Caco-2 (cell line): ENCODE data around the gene FXYD5. TPM values are rescaled to one million over a fixed set of nuclear protein-coding genes. Genes with fewer than 3 reads are reported as not detected.
A peak's percentile ranks its signal among the peaks of the same experiment; 100 is the strongest.

ENCODE experiments used
- Bru-seq: library from RNA; stranded (reverse); fragments of 400-500 nt; gene quantifications from one replicate; lab custom pipeline; 2021; lab: Mats Ljungman, UMichigan
- BruChase-seq, 2 experiments: library from RNA; stranded (reverse); fragments of 400-500 nt; gene quantifications; one replicate each; lab custom pipeline; 2021; lab: Mats Ljungman, UMichigan
- BruUV-seq: library from RNA; stranded (reverse); fragments of 400-500 nt; replicated peaks from 2 replicates; lab custom pipeline; 2021; lab: Mats Ljungman, UMichigan
- CTCF ChIA-PET: fragments of 300-600 bp; sonication (Branson Sonifier 250); formaldehyde crosslinking; loops from one replicate; lab custom pipeline; 2022; ENCODE audit warnings: antibody characterized with exemption; lab: Charles Lee
- POLR2A ChIA-PET: fragments of 300-600 bp; sonication (Branson Sonifier 250); formaldehyde crosslinking; loops from one replicate; lab custom pipeline; 2022; ENCODE audit warnings: antibody characterized with exemption; lab: Charles Lee
- DNase-seq, 2 experiments: peaks; one replicate each; pipeline versions ENCODE4 v3.0.0 to v3.0.0-alpha.2; 2020 to 2022
- H3K27me3 ChIP-seq: replicated peaks from 2 replicates; pipeline ENCODE4 v1.6.0; 2011; ENCODE audit warnings: low read length; ENCODE audit not compliant: control insufficient read depth, insufficient read depth
- H3K36me3 ChIP-seq: 2 replicates; pipeline ENCODE4 v1.5.1; 2011; ENCODE audit warnings: low read length; ENCODE audit not compliant: control insufficient read depth, insufficient read depth
- H3K4me1 ChIP-seq: fragments of 250-450 bp; sonication (Bioruptor Pico); 2 replicates; pipeline ENCODE4 v1.5.1; 2020; ENCODE audit warnings: mild to moderate bottlenecking
- H3K4me3 ChIP-seq: 2 replicates; pipeline ENCODE4 v1.5.1; 2011; ENCODE audit warnings: low read depth, mild to moderate bottlenecking, control low read depth, low read length
- H3K9me3 ChIP-seq: fragments of 250-450 bp; sonication (Bioruptor Pico); 2 replicates; pipeline ENCODE4 v1.5.1; 2020; ENCODE audit warnings: mild to moderate bottlenecking, moderate library complexity
- H3K27ac Mint-ChIP-seq: one replicate; pipeline ENCODE4 v1.8.0; 2022; ENCODE audit warnings: mixed read lengths; ENCODE audit not compliant: unreplicated experiment
- H3K27me3 Mint-ChIP-seq: one replicate; pipeline ENCODE4 v1.8.0; 2022; ENCODE audit warnings: mixed read lengths; ENCODE audit not compliant: insufficient read depth, unreplicated experiment
- H3K36me3 Mint-ChIP-seq: one replicate; pipeline ENCODE4 v1.8.0; 2022; ENCODE audit warnings: mild to moderate bottlenecking, mixed read lengths; ENCODE audit not compliant: insufficient read depth, unreplicated experiment
- H3K4me1 Mint-ChIP-seq: one replicate; pipeline ENCODE4 v1.8.0; 2022; ENCODE audit warnings: low read depth, mixed read lengths; ENCODE audit not compliant: unreplicated experiment
- H3K4me3 Mint-ChIP-seq: one replicate; pipeline ENCODE4 v1.8.0; 2022; ENCODE audit warnings: mild to moderate bottlenecking, moderate library complexity, mixed read lengths; ENCODE audit not compliant: unreplicated experiment
- H3K9me3 Mint-ChIP-seq: one replicate; pipeline ENCODE4 v1.8.0; 2022; ENCODE audit warnings: mixed read lengths; ENCODE audit not compliant: unreplicated experiment
- intact Hi-C: fragments of 100-400 bp; cut with micrococcal nuclease; formaldehyde crosslinking; loops from one replicate; pipeline ENCODE4 v1.10.0; 2022; ENCODE audit not compliant: unreplicated experiment
- long read RNA-seq: library from polyadenylated mRNA; stranded (forward); transcript quantifications from one replicate; pipeline ENCODE4 v2.0.0, GENCODE V29; 2022
- total RNA-seq: library from RNA; stranded (reverse); gene quantifications from 2 replicates; pipeline ENCODE4 v1.2.3, GENCODE V29; 2022
- TF ChIP-seq, protein P1 (sequence below), 2 experiments: fragments of 200-600 bp in 1 of 2; IDR thresholded peaks; 1 replicate in 1 of 2; 2 replicates in 1 of 2; pipeline versions ENCODE4 v1.5.1 to v1.8.0; 2011 to 2022; ENCODE audit warnings: antibody characterized with exemption in 1 of 2, control low read depth in 1 of 2, inconsistent platforms in 1 of 2, low read depth in 1 of 2, low read length in 1 of 2, mild to moderate bottlenecking in 1 of 2, moderate library complexity in 1 of 2; ENCODE audit not compliant: insufficient read depth in 1 of 2, severe bottlenecking in 1 of 2, unreplicated experiment in 1 of 2

FXYD5 gene, protein sequence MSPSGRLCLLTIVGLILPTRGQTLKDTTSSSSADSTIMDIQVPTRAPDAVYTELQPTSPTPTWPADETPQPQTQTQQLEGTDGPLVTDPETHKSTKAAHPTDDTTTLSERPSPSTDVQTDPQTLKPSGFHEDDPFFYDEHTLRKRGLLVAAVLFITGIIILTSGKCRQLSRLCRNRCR
- total RNA-seq (20.2 and 20.4 TPM in 2 replicates), Bru-seq, nascent RNA (percentile 38 among the genes with signal in this experiment), BruChase-seq, experiment 1, labeled RNA remaining after a 2-hour chase (percentile 43 among the genes with signal in this experiment), BruChase-seq, experiment 2, labeled RNA remaining after a 6-hour chase (percentile 41 among the genes with signal in this experiment)
- long read RNA-seq, transcript FXYD5-204 (9 exons, 872 nt): major isoform, 10 of 13 reads
- long read RNA-seq, partial matches to known transcripts: 1 of 13 reads
- long read RNA-seq, other reads (novel, unspliced or antisense): 0 of 13 reads

GRCh38 chr19:35154525-35155406 is at the start of gene FXYD5:
Gene FXYD5 (plus strand): TSS chr19:35154735. CDS start chr19:35155551, 816 bp downstream.
- peak; percentile 47 to 67 for DNase-seq
- Mint-ChIP-seq H3K27ac (peak within 1 kb of the TSS; percentile 78), H3K9me3 (no peaks in the 10 kb centered on the region), H3K36me3 (peaks cover 7% of the 10 kb centered on the region), H3K27me3 (peaks cover 21% of the 10 kb centered on the region), H3K4me1 (peaks cover 13% of the 10 kb centered on the region), H3K4me3 (peak within 1 kb of the TSS; percentile 96)
- TF ChIP-seq, protein P1, sequence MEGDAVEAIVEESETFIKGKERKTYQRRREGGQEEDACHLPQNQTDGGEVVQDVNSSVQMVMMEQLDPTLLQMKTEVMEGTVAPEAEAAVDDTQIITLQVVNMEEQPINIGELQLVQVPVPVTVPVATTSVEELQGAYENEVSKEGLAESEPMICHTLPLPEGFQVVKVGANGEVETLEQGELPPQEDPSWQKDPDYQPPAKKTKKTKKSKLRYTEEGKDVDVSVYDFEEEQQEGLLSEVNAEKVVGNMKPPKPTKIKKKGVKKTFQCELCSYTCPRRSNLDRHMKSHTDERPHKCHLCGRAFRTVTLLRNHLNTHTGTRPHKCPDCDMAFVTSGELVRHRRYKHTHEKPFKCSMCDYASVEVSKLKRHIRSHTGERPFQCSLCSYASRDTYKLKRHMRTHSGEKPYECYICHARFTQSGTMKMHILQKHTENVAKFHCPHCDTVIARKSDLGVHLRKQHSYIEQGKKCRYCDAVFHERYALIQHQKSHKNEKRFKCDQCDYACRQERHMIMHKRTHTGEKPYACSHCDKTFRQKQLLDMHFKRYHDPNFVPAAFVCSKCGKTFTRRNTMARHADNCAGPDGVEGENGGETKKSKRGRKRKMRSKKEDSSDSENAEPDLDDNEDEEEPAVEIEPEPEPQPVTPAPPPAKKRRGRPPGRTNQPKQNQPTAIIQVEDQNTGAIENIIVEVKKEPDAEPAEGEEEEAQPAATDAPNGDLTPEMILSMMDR (IDR thresholded peaks at IDR 0.05; ENCODE audit: insufficient read depth in 1 of 2, low read depth in 1 of 2, low read length in 1 of 2, severe bottlenecking in 1 of 2, unreplicated experiment in 1 of 2): no peak
- ChIA-PET CTCF (interaction anchor here (0.6 to 1.8 kb wide), 7 partner anchors 13 to 302 kb away, joined by 4 to 10 read pairs (median 6); no protein-coding TSS in a partner anchor), POLR2A (interaction anchor here (0.5 kb wide), 1 partner anchor 113 kb away, joined by 4 read pairs; no protein-coding TSS in a partner anchor)
- Histone ChIP-seq H3K9me3 (no peaks in the 10 kb centered on the region), H3K4me1 (peaks cover 11% of the 10 kb centered on the region; the same call in 1 of the 2 replicates), H3K27me3 (no peaks in the 10 kb centered on the region), H3K4me3 (peak within 1 kb of the TSS; percentile 66), H3K36me3 (no peaks in the 10 kb centered on the region)
- no TSS peak for BruUV-seq
- intact Hi-C loops: no loop called here

DNA sequence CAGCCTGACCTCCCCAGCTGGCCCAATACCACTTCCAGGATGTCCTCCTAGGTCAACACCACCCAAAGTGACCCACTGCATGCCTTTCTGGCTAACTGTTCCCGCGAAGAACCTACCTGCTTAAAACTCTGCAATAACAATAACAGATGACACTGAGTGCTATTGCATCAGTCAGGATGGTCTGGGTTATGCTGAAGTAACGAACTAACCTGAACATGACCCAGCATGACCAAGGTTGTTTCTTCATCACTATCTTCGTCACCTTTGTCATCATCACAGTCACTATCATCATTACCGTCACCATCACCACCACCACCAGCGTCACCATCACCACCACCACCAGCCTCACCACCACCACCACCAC is 49.5 kb upstream of the FXYD5 start:
- no peaks in the 10 kb centered on the region for H3K27me3 ChIP-seq
- TF ChIP-seq, protein P1 (IDR thresholded peaks at IDR 0.05; ENCODE audit: insufficient read depth in 1 of 2, low read depth in 1 of 2, low read length in 1 of 2, severe bottlenecking in 1 of 2, unreplicated experiment in 1 of 2): no peak
- ChIA-PET POLR2A (no interaction called here), CTCF (no interaction called here)
- H3K4me1 Mint-ChIP-seq: peaks cover 7% of the 10 kb centered on the region
- no peak overlapping the region for H3K4me3 Mint-ChIP-seq
- H3K9me3 ChIP-seq: peaks cover 7% of the 10 kb centered on the region; the same call in 1 of the 2 replicates
- intact Hi-C loops: no loop called here
- no peak overlapping the region for H3K4me3 ChIP-seq
- no peaks in the 10 kb centered on the region for H3K36me3 ChIP-seq
- DNase-seq: no peak
- BruUV-seq: no TSS peak
- peaks cover 9% of the 10 kb centered on the region for H3K9me3 Mint-ChIP-seq
- H3K27ac Mint-ChIP-seq: no peak overlapping the region
- H3K27me3 Mint-ChIP-seq: no peaks in the 10 kb centered on the region
- H3K36me3 Mint-ChIP-seq: no peaks in the 10 kb centered on the region
- H3K4me1 ChIP-seq: peaks cover 5% of the 10 kb centered on the region; the same call in 1 of the 2 replicates
